Breast epithelium (tissue), 4 donors: Measurements from ENCODE around the gene SURF4. TPM values are rescaled to one million over a fixed set of nuclear protein-coding genes. Genes with fewer than 3 reads are reported as not detected.

Experiments
- DNase-seq, 2 donors: peaks; one replicate each; pipeline ENCODE4 v3.0.0-alpha.2; 2019; ENCODE audit warnings: low spot score in 2 of 2
- H3K27ac ChIP-seq, 2 donors: fragments of 200-600 bp; sonication (generic) in 1 of 2; one replicate each; pipeline ENCODE4 v1.5.1; 2016 to 2019; ENCODE audit warnings: mild to moderate bottlenecking in 1 of 2
- H3K27me3 ChIP-seq, 2 donors: fragments of 200-600 bp; sonication (generic) in 1 of 2; one replicate each; pipeline versions ENCODE4 v1.5.1 to v1.6.0; 2017 to 2019; ENCODE audit warnings: control low read depth in 1 of 2, mild to moderate bottlenecking in 1 of 2
- H3K36me3 ChIP-seq: fragments of 200-600 bp; one replicate; pipeline ENCODE4 v1.5.1; 2019
- H3K4me1 ChIP-seq, 2 donors: fragments of 200-600 bp; sonication (generic); one replicate each; pipeline ENCODE4 v1.5.1; 2016 to 2019; ENCODE audit warnings: control low read depth in 1 of 2
- H3K4me3 ChIP-seq, 3 donors: fragments of 200-600 bp; sonication (generic); 1 replicate in 2 of 3; 2 replicates in 1 of 3; pipeline ENCODE4 v1.5.1; 2016 to 2019; ENCODE audit warnings: mild to moderate bottlenecking in 3 of 3, moderate library complexity in 2 of 3
- H3K9me3 ChIP-seq, 2 donors: fragments of 200-600 bp; sonication (generic) in 1 of 2; one replicate each; pipeline ENCODE4 v1.5.1; 2016 to 2019; ENCODE audit warnings: control low read depth in 1 of 2
- POLR2A ChIP-seq: fragments of 450-650 bp; IDR thresholded peaks from one replicate; pipeline ENCODE4 v1.6.1; 2016; ENCODE audit warnings: antibody characterized with exemption, mild to moderate bottlenecking, moderate library complexity
- POLR2AphosphoS5 ChIP-seq, 3 donors: sonication (generic); formaldehyde crosslinking; IDR thresholded peaks; one replicate each; pipeline ENCODE4 v1.6.1; 2017; ENCODE audit warnings: antibody characterized with exemption in 3 of 3
- intact Hi-C: fragments of 100-400 bp; cut with DNase I; formaldehyde crosslinking; loops from one replicate; pipeline ENCODE4 v1.15.1; 2023; ENCODE audit warnings: low total_unique reads
- total RNA-seq, 3 donors: library from RNA; depleted of rRNA; stranded (reverse); fragments of >200 nt; gene quantifications; one replicate each; pipeline ENCODE4 v1.1.0, GENCODE V29; 2016
- TF ChIP-seq, protein P1 (sequence below), 3 donors: fragments of 450-650 bp; IDR thresholded peaks; one replicate each; pipeline ENCODE4 v1.5.1; 2016 to 2017; ENCODE audit warnings: antibody characterized with exemption in 3 of 3, mild to moderate bottlenecking in 3 of 3, moderate library complexity in 3 of 3

Gene SURF4
- total RNA-seq, 3 donors from 2014 or later, result 109 to 164 (median 133) TPM

DNA sequence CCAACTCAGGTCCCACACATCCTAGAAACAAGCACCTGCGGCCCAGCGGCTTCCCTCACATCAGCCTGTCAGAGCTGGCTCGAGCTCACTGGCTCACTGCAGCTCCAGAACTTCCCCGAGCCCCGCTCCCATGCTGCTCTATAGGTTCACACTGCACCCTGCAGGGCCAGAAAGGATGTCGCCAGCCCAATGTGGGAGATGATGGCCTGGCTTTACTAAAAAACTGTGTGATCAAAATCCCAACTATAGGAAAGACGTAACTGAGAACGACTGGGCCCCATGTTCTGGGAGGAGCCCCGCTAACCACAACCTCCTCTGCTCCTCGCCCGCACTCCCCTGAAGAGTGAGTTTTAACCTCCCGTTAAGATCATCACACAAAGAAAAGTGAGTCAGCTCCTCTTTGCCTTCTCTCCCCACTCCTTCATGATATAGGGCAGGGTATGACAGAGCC, 4.6 kb downstream of the SURF4 start:
- H3K4me1 ChIP-seq, result peaks cover 0 to 29% of the 10 kb centered on the region in 2 donors
- TF ChIP-seq POLR2AphosphoS5 (IDR thresholded peaks at IDR 0.05), result no peak
- TF ChIP-seq POLR2A, result no peak
- TF ChIP-seq, protein P1, sequence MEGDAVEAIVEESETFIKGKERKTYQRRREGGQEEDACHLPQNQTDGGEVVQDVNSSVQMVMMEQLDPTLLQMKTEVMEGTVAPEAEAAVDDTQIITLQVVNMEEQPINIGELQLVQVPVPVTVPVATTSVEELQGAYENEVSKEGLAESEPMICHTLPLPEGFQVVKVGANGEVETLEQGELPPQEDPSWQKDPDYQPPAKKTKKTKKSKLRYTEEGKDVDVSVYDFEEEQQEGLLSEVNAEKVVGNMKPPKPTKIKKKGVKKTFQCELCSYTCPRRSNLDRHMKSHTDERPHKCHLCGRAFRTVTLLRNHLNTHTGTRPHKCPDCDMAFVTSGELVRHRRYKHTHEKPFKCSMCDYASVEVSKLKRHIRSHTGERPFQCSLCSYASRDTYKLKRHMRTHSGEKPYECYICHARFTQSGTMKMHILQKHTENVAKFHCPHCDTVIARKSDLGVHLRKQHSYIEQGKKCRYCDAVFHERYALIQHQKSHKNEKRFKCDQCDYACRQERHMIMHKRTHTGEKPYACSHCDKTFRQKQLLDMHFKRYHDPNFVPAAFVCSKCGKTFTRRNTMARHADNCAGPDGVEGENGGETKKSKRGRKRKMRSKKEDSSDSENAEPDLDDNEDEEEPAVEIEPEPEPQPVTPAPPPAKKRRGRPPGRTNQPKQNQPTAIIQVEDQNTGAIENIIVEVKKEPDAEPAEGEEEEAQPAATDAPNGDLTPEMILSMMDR (IDR thresholded peaks at IDR 0.05), result no peak
- DNase-seq, result no peak
- H3K27ac ChIP-seq, result no peak overlapping the region
- H3K9me3 ChIP-seq, result no peaks in the 10 kb centered on the region
- H3K36me3 ChIP-seq, result no peaks in the 10 kb centered on the region
- H3K4me3 ChIP-seq, result peak overlapping the region in 1 of 3 donors; percentile 14
- intact Hi-C loops, result no loop called here
- no peaks in the 10 kb centered on the region for H3K27me3 ChIP-seq

DNA sequence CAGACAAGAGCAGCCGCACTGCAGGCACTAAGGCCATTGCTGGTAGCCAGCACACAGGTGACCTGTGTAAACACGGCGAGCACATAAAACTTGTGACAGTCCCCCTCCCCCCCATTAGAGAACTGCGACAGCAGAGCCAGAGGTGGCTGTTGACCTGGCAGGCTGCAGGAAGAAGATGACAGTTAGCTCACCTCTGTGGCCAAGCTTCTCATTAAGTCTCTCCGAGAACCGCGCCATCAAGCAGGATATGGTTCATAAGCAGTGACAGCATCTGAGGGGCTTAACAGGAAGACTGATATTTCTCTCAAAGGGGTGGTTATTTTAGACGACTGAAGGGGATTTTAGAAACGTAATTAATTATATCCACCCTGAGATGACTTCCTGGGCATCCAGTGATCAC, 5.2 kb downstream of the SURF4 start:
- Histone ChIP-seq H3K27me3 (no peaks in the 10 kb centered on the region), H3K36me3 (no peaks in the 10 kb centered on the region), H3K4me3 (no peak overlapping the region), H3K4me1 (peaks cover 0 to 29% of the 10 kb centered on the region in 2 donors), H3K27ac (no peak overlapping the region), H3K9me3 (no peaks in the 10 kb centered on the region)
- no peak for DNase-seq
- TF ChIP-seq POLR2AphosphoS5 (IDR thresholded peaks at IDR 0.05), result no peak
- intact Hi-C loops, result no loop called here

DNA sequence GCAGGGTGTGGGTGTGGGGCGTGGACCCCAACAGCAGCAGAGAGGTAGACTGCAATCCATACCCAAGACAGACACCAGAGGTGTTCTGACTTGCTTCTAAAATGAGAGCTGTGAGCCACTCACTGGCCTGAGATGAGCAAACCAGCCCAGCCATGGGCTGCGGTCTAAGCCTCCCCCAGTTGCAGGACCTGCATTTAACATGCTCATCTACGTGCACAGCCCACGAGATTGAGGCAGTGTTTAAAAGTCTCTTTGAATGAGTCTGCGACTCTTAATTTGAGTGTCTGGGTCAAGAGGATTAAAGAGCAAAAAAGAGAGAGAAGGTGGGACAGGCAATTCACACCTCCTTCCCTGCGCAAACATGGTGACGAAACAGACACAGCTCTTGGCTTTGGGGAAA, 5.9 kb downstream of the SURF4 start:
- no peak overlapping the region for H3K4me3 ChIP-seq
- no peaks in the 10 kb centered on the region for H3K36me3 ChIP-seq
- H3K9me3 ChIP-seq, result no peaks in the 10 kb centered on the region
- H3K27me3 ChIP-seq, result no peaks in the 10 kb centered on the region
- intact Hi-C loops, result no loop called here
- H3K27ac ChIP-seq, result peak overlapping the region in 1 of 2 donors; percentile 17
- H3K4me1 ChIP-seq, result peaks cover 0 to 29% of the 10 kb centered on the region in 2 donors
- no peak for DNase-seq
- TF ChIP-seq, protein P1 (IDR thresholded peaks at IDR 0.05), result no peak

DNA sequence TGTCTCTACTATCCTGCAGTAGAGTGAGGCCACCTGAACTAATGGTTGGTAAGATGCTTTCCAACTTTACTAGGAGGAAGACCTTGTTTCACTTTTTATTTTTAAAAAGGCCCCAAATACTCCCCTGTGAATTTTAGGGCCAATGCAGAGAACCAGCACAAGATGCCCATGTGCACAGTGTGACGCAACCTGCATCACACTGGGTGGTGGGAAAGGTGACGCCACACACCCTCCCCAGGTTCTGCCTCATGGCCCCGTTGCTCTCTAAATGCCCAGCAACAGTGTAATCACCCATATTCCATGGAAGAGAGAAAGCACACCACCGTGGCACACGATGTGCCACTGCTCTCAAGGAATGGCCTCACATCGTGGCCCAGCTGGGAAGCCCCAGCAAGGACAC, 6.4 kb downstream of the SURF4 start:
- H3K36me3 ChIP-seq, result no peaks in the 10 kb centered on the region
- TF ChIP-seq, protein P1 (IDR thresholded peaks at IDR 0.05), result no peak
- no peak for TF ChIP-seq POLR2A
- no peak for TF ChIP-seq POLR2AphosphoS5 (IDR thresholded peaks at IDR 0.05)
- peak overlapping the region in 1 of 2 donors; percentile 17 for H3K27ac ChIP-seq
- H3K9me3 ChIP-seq, result no peaks in the 10 kb centered on the region
- intact Hi-C loops, result no loop called here
- no peak overlapping the region for H3K4me3 ChIP-seq
- H3K4me1 ChIP-seq, result peaks cover 0 to 29% of the 10 kb centered on the region in 2 donors
- H3K27me3 ChIP-seq, result no peaks in the 10 kb centered on the region
- DNase-seq, result no peak

DNA sequence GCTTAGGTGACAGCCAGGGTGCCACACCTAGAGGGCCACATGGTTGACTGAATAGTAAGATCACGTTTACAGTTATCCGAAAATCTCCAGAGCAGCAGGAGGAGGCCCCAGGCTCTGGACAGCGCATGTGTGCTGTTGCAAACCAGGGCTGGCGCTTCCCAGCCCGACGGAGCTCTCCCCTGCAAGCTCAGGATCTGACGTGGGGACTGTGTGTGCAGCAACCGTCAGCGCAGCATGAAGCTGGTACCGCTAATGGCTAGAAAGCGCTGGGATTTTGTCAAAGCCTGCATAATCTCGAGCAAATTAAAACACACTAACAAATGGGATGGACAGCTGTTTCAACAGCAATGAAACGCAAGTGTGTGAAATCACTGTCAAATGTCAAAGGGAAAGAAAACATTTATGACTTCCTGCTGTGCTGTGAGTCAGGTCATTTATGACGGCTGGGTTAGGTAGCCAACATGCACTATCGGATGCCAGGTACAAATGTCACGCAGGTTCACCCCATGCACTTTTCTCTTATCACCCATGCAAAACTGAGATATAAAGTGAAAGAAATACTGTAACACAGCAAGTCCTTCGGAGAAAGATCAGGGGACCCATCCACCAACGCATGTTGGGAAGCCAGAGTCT, 7.5 kb downstream of the SURF4 start:
- intact Hi-C loops, result no loop called here
- peak overlapping the region in 1 of 3 donors; percentile 32 for H3K4me3 ChIP-seq
- H3K36me3 ChIP-seq, result no peaks in the 10 kb centered on the region
- no peaks in the 10 kb centered on the region for H3K27me3 ChIP-seq
- H3K27ac ChIP-seq, result no peak overlapping the region
- no peaks in the 10 kb centered on the region for H3K9me3 ChIP-seq
- TF ChIP-seq POLR2A (no peak), POLR2AphosphoS5 (IDR thresholded peaks at IDR 0.05) (no peak)
- TF ChIP-seq, protein P1 (IDR thresholded peaks at IDR 0.05), result no peak
- H3K4me1 ChIP-seq, result peaks cover 0 to 29% of the 10 kb centered on the region in 2 donors
- no peak for DNase-seq
